ENCODE data around the gene ZBTB21. TPM values are rescaled to one million over a fixed set of nuclear protein-coding genes. Genes with fewer than 3 reads are reported as not detected.

The ZBTB21 gene
- total RNA-seq, 4 donors from 2014 or later: 16.3 to 33.5 (median 18.6) TPM

DNA sequence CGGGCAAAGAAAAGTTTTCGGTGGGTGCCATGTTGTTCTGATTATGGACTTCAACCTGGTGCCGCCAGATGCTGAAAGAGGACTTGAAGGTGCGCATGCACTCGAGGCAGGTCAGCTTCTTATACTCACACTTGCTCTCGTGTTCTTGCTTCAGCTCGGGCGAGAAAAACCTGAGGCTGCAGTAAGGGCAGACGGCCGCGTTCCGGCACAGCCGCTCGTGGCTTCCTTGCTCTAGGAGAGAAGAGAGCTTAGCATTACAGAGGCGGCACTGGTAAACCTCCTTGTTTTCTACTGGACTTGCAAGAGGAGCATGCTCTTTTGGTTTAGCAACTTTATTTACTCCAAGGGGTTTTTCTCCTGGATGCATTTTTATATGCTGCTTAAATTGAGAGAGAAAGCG, 18.5 kb downstream of the ZBTB21 start:
- no peak for DNase-seq
- Histone ChIP-seq H3K27me3 (no peaks in the 10 kb centered on the region), H3K9me3 (no peaks in the 10 kb centered on the region), H3K4me1 (no peaks in the 10 kb centered on the region), H3K4me3 (replicated peaks in 1 of 3) (no peak overlapping the region), H3K27ac (no peak overlapping the region), H3K36me3 (peaks cover 21 to 31% of the 10 kb centered on the region in 2 donors)
- intact Hi-C loops (cut with DNase I): no loop called here
- no peak for TF ChIP-seq POLR2A (IDR thresholded peaks at IDR 0.05)
- TF ChIP-seq CTCF (IDR thresholded peaks at IDR 0.05): no peak
- 96 to 97% methylated on average over 16 of the region's 16 CpGs for WGBS, 2 donors

GRCh38 chr21:41989698-41990097, 20.5 kb downstream of the ZBTB21 start:
- Histone ChIP-seq H3K4me3 (replicated peaks in 1 of 3) (no peak overlapping the region), H3K4me1 (no peaks in the 10 kb centered on the region), H3K27ac (no peak overlapping the region), H3K36me3 (peaks cover 21 to 31% of the 10 kb centered on the region in 2 donors), H3K9me3 (no peaks in the 10 kb centered on the region), H3K27me3 (no peaks in the 10 kb centered on the region)
- DNase-seq: no peak
- no peak for TF ChIP-seq POLR2A (IDR thresholded peaks at IDR 0.05)
- no peak for TF ChIP-seq CTCF (IDR thresholded peaks at IDR 0.05)
- 96 to 97% methylated on average over 2 of the region's 2 CpGs for WGBS, 2 donors
- intact Hi-C loops (cut with DNase I): no loop called here

DNA sequence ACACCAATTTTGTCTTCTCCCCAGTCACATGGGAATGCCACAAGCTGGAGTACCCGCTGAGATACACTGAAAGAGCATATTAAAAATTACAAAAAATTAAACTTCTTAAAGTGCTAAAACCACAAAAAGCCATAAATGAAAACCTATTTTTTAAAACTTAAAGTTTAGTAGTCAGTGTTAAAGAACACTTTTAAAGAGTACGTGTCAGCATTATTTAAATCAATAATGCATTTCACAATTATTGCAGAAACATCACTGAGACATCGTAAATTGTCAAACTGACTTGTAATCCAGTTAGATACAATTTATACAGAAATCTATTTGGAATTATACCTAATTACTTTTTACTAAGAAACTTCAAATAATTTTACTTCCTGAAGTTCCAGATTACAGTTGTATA, 22.9 kb downstream of the ZBTB21 start:
- Histone ChIP-seq H3K27me3 (no peaks in the 10 kb centered on the region), H3K9me3 (no peaks in the 10 kb centered on the region), H3K4me1 (no peaks in the 10 kb centered on the region), H3K36me3 (peaks cover 13 to 15% of the 10 kb centered on the region in 2 donors), H3K4me3 (replicated peaks in 1 of 3) (no peak overlapping the region), H3K27ac (no peak overlapping the region)
- intact Hi-C loops (cut with DNase I): no loop called here
- no peak for DNase-seq
- WGBS, 2 donors: 93 to 97% methylated on average over 3 of the region's 3 CpGs
- TF ChIP-seq CTCF (IDR thresholded peaks at IDR 0.05): no peak
- TF ChIP-seq POLR2A (IDR thresholded peaks at IDR 0.05): no peak

DNA sequence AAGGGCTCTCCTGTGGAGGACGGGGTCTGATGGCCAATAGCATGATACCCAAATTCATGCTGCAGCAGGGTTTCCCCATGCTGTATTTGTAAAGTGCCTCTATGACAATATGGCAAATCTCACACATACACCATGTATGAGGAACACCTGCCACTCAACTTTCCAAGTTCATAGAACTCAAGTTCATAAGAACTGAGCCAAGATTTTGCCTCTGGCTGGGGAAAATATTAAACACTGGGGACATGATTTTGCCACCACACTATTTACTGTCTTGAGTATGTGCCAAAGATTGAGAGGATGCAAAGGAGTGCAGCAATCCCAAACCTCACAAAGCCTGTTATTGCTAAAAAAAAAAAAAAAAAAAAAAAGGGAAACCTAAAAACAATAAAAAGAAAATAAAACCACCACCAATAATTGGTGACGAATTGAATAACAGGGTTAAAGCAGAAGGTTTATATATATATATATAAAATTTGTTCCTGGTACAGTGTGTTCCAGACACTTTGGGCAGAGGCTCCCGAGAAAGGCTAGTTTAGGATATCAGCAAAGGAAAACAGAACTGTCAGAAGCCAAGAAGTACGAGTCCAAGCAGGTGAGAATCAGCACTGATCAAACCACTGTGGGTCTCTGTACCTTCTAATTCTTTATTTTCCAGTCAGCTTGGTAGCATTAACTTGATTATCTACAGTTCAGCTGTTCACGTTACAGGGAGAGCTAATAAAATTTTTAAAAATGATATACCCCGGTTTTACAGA, 24.3 kb downstream of the ZBTB21 start:
- 90 to 92% methylated on average over 6 of the region's 6 CpGs for WGBS, 2 donors
- no peaks in the 10 kb centered on the region for H3K9me3 ChIP-seq
- intact Hi-C loops (cut with DNase I): no loop called here
- H3K27me3 ChIP-seq: no peaks in the 10 kb centered on the region
- H3K36me3 ChIP-seq: peaks cover under 1 to 2% of the 10 kb centered on the region in 2 donors
- no peak for DNase-seq
- H3K4me1 ChIP-seq: no peaks in the 10 kb centered on the region
- TF ChIP-seq POLR2A (IDR thresholded peaks at IDR 0.05) (no peak), CTCF (IDR thresholded peaks at IDR 0.05) (no peak)
- H3K4me3 ChIP-seq (replicated peaks in 1 of 3): no peak overlapping the region
- no peak overlapping the region for H3K27ac ChIP-seq

GRCh38 chr21:41983229-41983628, 26.9 kb downstream of the ZBTB21 start:
- H3K27ac ChIP-seq: no peak overlapping the region
- no peaks in the 10 kb centered on the region for H3K36me3 ChIP-seq
- WGBS, 2 donors: 94 to 98% methylated on average over 1 of the region's 1 CpG
- no peaks in the 10 kb centered on the region for H3K4me1 ChIP-seq
- H3K27me3 ChIP-seq: no peaks in the 10 kb centered on the region
- DNase-seq: no peak
- TF ChIP-seq POLR2A (IDR thresholded peaks at IDR 0.05) (no peak), CTCF (IDR thresholded peaks at IDR 0.05) (no peak)
- intact Hi-C loops (cut with DNase I): no loop called here
- H3K9me3 ChIP-seq: no peaks in the 10 kb centered on the region
- no peak overlapping the region for H3K4me3 ChIP-seq (replicated peaks in 1 of 3)

Data from thyroid gland (tissue), 4 donors.